Adrenal gland (tissue), 12 donors: ENCODE measurements around the gene THSD7B. TPM values are rescaled to one million over a fixed set of nuclear protein-coding genes. Genes with fewer than 3 reads are reported as not detected.

Experiments
- DNase-seq, 7 donors: peaks; one replicate each; pipeline ENCODE4 v3.0.0-alpha.2; 2019 to 2020
- H3K27ac ChIP-seq, 5 donors: fragments of 200-600 bp; sonication (generic) in 4 of 5; 1 replicate in 3 of 5; 2 replicates in 2 of 5; pipeline versions ENCODE4 v1.5.1 to v1.8.0; 2016 to 2020; ENCODE audit warnings: mild to moderate bottlenecking in 1 of 5
- H3K27me3 ChIP-seq: fragments of 200-600 bp; 2 replicates; pipeline ENCODE4 v1.8.0; 2021
- H3K36me3 ChIP-seq, 2 donors: fragments of 200-600 bp; replicated peaks in 1 of 2; 1 replicate in 1 of 2; 2 replicates in 1 of 2; pipeline versions ENCODE4 v1.5.1 to v1.8.0; 2018 to 2022
- H3K4me1 ChIP-seq, 2 donors: fragments of 200-600 bp; replicated peaks in 1 of 2; 1 replicate in 1 of 2; 2 replicates in 1 of 2; pipeline versions ENCODE4 v1.5.1 to v1.8.0; 2018 to 2021
- H3K4me3 ChIP-seq, 4 donors: fragments of 200-600 bp; sonication (generic) in 3 of 4; one replicate each; pipeline ENCODE4 v1.5.1; 2016 to 2018
- H3K9me3 ChIP-seq, 3 donors: fragments of 200-600 bp; sonication (generic) in 1 of 3; replicated peaks in 1 of 3; 1 replicate in 2 of 3; 2 replicates in 1 of 3; pipeline versions ENCODE4 v1.5.1 to v1.8.0; 2016 to 2021
- POLR2A ChIP-seq, 2 donors: fragments of 450-650 bp; IDR thresholded peaks; one replicate each; pipeline ENCODE4 v1.6.1; 2017; ENCODE audit warnings: antibody characterized with exemption in 2 of 2, mild to moderate bottlenecking in 2 of 2, moderate library complexity in 1 of 2
- WGBS, 4 donors: extraction: QIAGEN DNeasy Blood & Tissue Kit in 2 of 4; methylation state at CpG; one replicate each; pipeline versions ENCODE4 v1.1.5 to v1.1.7; 2013 to 2017; 5-methylcytosine and 5-hydroxymethylcytosine counted together
- intact Hi-C, 2 donors: fragments of 100-400 bp; cut with DNase I; formaldehyde crosslinking; loops; one replicate each; pipeline versions ENCODE4 v1.14.1 to v1.15.0; 2022 to 2023
- polyA plus RNA-seq, 3 donors: library from polyadenylated mRNA; stranded (reverse); fragments of 200-250 nt in 2 of 3; fragments of 350-450 nt in 1 of 3; fragmentation: Illumina TruSeq in 1 of 3; extraction: RNeasy Lipid Tissue Mini Kit (QIAGEN cat#74804) in 1 of 3; gene quantifications; one replicate each; pipeline ENCODE4 v1.2.3, GENCODE V29; 2013 to 2014
- total RNA-seq, 9 donors: library from RNA; depleted of rRNA in 4 of 9; stranded (reverse); fragments of >200 nt in 4 of 9; fragments of 120-200 nt in 1 of 9; fragmentation: NEBNext Ultra II Directional in 1 of 9; extraction: Animal tissue kit (Norgen Biotek cat#: 25700) in 1 of 9; gene quantifications; one replicate each; pipeline versions ENCODE4 v1.1.0 to v1.2.4, GENCODE V29; 2013 to 2023
- TF ChIP-seq, protein P1 (sequence below), 6 experiments: fragments of 450-650 bp in 4 of 6; fragments of 200-600 bp in 2 of 6; sonication (generic) in 1 of 6; IDR thresholded peaks; 1 replicate in 5 of 6; 2 replicates in 1 of 6; pipeline versions ENCODE4 v1.5.1 to v1.8.0; 2016 to 2021; ENCODE audit warnings: antibody characterized with exemption in 6 of 6, mild to moderate bottlenecking in 2 of 6, moderate library complexity in 1 of 6
- donor health status: healthy with polysubstance abuse.
- donor health status: Bipolar disorder and iron deficiency.
- donor health status: DM: yes; HTN: yes; CAD: no.
- donor health status: DM: no; HTN: no; CAD: no.
- donor health status: DM: no; HTN: no; CAD: no.
- donor health status: DM: yes; HTN: yes; CAD: no.

The THSD7B gene
- total and polyA plus RNA-seq, 12 donors = under 0.01 to 0.44 (median 0.12) TPM; not detected in 4

DNA sequence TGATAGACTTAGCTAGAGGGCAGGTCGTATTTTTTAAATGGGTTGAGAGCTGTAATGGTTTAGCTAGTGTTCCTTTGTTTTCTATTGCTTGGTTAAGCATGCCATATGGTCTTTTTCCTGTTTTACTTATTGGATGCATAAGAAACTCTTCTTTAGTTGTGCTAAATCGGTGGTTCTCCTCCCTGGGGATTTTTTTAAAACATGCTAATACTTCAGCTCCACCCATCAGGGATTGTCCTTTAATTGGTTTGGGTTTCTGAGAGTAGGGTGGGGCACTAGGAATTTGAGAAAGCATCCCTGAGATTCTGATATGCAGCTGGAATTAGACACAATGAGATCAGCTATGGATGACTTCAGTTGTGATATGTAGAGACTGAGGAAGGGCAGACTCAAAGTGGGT, 497.2 kb downstream of the THSD7B start:
- Histone ChIP-seq H3K27me3 (no peaks in the 10 kb centered on the region), H3K9me3 (no peaks in the 10 kb centered on the region), H3K4me3 (no peak overlapping the region), H3K4me1 (no peaks in the 10 kb centered on the region), H3K36me3 (no peaks in the 10 kb centered on the region), H3K27ac (no peak overlapping the region)
- intact Hi-C loops = no loop called here
- TF ChIP-seq POLR2A (IDR thresholded peaks at IDR 0.05) = no peak
- TF ChIP-seq, protein P1, sequence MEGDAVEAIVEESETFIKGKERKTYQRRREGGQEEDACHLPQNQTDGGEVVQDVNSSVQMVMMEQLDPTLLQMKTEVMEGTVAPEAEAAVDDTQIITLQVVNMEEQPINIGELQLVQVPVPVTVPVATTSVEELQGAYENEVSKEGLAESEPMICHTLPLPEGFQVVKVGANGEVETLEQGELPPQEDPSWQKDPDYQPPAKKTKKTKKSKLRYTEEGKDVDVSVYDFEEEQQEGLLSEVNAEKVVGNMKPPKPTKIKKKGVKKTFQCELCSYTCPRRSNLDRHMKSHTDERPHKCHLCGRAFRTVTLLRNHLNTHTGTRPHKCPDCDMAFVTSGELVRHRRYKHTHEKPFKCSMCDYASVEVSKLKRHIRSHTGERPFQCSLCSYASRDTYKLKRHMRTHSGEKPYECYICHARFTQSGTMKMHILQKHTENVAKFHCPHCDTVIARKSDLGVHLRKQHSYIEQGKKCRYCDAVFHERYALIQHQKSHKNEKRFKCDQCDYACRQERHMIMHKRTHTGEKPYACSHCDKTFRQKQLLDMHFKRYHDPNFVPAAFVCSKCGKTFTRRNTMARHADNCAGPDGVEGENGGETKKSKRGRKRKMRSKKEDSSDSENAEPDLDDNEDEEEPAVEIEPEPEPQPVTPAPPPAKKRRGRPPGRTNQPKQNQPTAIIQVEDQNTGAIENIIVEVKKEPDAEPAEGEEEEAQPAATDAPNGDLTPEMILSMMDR (IDR thresholded peaks at IDR 0.05) = no peak
- 10 to 39% (median 23%) methylated on average over 2 of the region's 2 CpGs for WGBS, 4 donors
- no peak for DNase-seq

DNA sequence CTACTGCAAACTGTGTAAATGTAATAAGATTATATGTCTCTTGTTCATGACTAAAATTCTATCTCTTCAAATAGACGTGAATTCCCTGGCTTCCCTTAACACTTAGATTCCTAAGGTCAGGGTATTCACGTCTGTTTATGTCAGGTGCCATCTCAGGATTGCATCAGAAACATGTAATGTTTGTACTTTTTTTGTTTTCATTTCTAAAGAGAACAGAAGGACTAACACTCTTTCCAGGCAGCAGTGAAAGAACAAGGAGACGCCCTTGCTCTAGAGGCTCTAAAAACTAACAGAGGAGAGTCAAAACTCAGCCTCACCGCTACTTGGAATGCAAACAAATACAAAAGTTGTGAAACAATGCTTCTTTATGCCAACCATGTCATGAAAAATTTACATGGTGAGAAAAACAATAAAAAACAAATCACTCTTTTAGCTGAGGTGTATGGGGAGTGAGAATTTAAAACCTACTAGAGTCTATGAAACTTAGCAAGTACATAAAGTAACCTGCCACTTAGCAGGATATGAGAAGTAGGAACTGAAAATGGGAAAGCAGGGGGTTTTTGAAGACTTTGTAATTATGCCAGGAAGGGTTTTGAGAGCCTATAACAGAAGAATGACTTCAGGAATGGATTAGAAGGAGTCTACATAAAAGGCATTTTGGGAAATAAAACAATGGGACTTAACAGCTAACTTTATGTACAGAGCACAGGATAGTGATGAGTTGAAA, 522.7 kb downstream of the THSD7B start:
- DNase-seq = no peak
- no peak for TF ChIP-seq POLR2A (IDR thresholded peaks at IDR 0.05)
- TF ChIP-seq, protein P1 (IDR thresholded peaks at IDR 0.05) = no peak
- H3K27ac ChIP-seq = no peak overlapping the region
- no peaks in the 10 kb centered on the region for H3K9me3 ChIP-seq
- H3K36me3 ChIP-seq = no peaks in the 10 kb centered on the region
- WGBS, 4 donors = 34 to 45% (median 39%) methylated on average over 4 of the region's 4 CpGs
- intact Hi-C loops = no loop called here
- H3K4me3 ChIP-seq = no peak overlapping the region
- no peaks in the 10 kb centered on the region for H3K27me3 ChIP-seq
- H3K4me1 ChIP-seq = no peaks in the 10 kb centered on the region

DNA sequence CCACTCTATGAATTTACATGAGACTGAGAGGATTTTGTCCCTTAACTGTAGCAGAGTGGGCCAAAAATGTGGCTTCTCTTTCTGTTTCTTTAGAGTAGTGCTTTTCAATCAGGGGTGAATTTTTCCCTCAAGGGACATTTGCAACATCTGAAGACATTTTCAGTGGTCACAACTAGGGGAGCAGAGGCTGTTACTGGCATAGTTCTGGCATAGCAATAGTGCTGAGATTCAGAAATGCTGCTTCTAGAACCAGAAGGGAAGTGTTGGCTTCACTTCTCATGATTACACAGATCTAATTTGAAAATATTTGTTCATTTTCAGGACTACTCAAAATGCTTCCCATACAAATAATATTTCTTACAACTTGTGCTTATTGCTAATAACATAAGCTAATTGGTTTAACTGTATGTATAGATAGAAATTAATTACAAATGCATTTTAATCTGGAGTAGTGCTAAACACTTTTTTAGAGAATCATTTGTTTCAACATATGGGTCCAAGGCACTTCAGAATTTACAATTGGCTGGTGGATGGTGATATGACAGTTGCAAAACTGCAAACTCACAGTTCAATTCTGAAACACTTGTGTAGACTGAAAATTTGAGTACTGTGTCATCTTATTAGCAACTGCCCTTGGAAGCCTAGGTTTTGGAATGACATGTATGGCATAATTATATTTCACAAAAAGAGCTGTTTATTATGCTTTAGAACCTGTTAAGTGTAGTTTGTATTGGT, 526.7 kb downstream of the THSD7B start:
- Histone ChIP-seq H3K27ac (no peak overlapping the region), H3K27me3 (no peaks in the 10 kb centered on the region), H3K36me3 (no peaks in the 10 kb centered on the region), H3K4me1 (no peaks in the 10 kb centered on the region), H3K9me3 (no peaks in the 10 kb centered on the region), H3K4me3 (no peak overlapping the region)
- TF ChIP-seq, protein P1 (IDR thresholded peaks at IDR 0.05) = no peak
- TF ChIP-seq POLR2A (IDR thresholded peaks at IDR 0.05) = no peak
- intact Hi-C loops = no loop called here
- no peak for DNase-seq

DNA sequence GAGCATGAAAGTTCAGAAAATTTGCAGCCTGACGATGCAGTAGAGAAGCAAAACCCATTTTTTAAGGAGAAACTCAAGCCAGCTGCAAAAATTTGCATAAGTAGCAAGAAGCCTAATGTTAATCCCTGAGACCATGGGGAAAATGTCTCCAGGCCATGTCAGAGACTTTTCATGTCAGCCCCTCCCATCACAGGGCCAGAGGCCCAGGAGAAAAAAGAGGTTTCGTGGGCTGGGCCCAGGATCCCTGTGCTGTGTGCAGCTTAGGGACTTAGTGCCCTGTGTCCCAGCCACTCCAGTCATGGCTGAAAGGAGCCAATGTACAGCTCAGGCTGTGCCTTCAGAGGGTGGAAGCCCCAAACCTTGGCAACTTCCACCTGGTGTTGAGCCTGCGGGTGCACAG, 533.0 kb downstream of the THSD7B start:
- TF ChIP-seq, protein P1 (IDR thresholded peaks at IDR 0.05) = no peak
- no peak for TF ChIP-seq POLR2A (IDR thresholded peaks at IDR 0.05)
- no peak overlapping the region for H3K4me3 ChIP-seq
- intact Hi-C loops = no loop called here

More for the DNA sequence above, 533.0 kb downstream of the THSD7B start:
- WGBS, 4 donors = 71 to 85% (median 76%) methylated on average over 2 to 3 of the region's 3 CpGs
- no peaks in the 10 kb centered on the region for H3K9me3 ChIP-seq
- H3K4me1 ChIP-seq = no peaks in the 10 kb centered on the region
- DNase-seq = no peak
- H3K27me3 ChIP-seq = no peaks in the 10 kb centered on the region
- H3K27ac ChIP-seq = no peak overlapping the region
- no peaks in the 10 kb centered on the region for H3K36me3 ChIP-seq
